Dendritic cell treated with granulocyte-macrophage colony-stimulating factor and Interleukin-4, amounts not matched to agents 40 ng/mL and 50 ng/mL, for 4 days (primary cell): ENCODE results near the gene RALBP1.

ENCODE experiments used
- H3K27ac Mint-ChIP-seq: one replicate; pipeline ENCODE4 v1.8.0; 2022; ENCODE audit warnings: mild to moderate bottlenecking, mixed read lengths
- H3K27me3 Mint-ChIP-seq: one replicate; pipeline ENCODE4 v1.8.0; 2022; ENCODE audit warnings: mild to moderate bottlenecking, mixed read lengths
- H3K36me3 Mint-ChIP-seq: one replicate; pipeline ENCODE4 v1.8.0; 2022; ENCODE audit warnings: low read depth, mixed read lengths
- H3K4me1 Mint-ChIP-seq: one replicate; pipeline ENCODE4 v1.8.0; 2022; ENCODE audit warnings: low read depth, mixed read lengths
- H3K4me3 Mint-ChIP-seq: one replicate; pipeline ENCODE4 v1.8.0; 2022; ENCODE audit warnings: mild to moderate bottlenecking, moderate library complexity, mixed read lengths
- H3K9me3 Mint-ChIP-seq: one replicate; pipeline ENCODE4 v1.8.0; 2022; ENCODE audit warnings: mixed read lengths
- intact Hi-C: fragments of 100-400 bp; cut with micrococcal nuclease; formaldehyde crosslinking; loops from one replicate; pipeline ENCODE4 v1.15.0; 2022

Gene RALBP1

DNA sequence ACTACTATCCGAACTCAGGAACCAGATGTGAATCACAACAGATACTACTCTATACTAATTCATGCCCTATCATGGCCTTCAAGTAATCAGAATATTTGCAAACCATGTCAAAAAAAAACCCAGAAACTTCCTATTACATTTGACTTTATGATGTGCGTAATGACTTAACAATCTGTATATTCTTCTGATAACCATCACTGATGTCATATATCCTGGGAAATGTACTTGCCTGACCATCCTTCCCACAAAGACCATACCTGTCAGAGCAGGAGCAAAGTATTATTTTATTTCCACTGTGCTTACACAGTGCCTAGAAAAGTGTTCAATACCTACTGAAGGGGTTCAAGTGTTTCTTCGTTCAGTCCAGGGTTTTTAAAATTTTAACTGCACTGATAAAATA, 111.5 kb downstream of the RALBP1 start:
- intact Hi-C loops, result no loop called here
- H3K36me3 Mint-ChIP-seq, result peaks cover 88% of the 10 kb centered on the region

More for the DNA sequence above, 111.5 kb downstream of the RALBP1 start:
- Mint-ChIP-seq H3K4me1 (no peaks in the 10 kb centered on the region), H3K9me3 (peaks cover 8% of the 10 kb centered on the region), H3K27ac (no peak overlapping the region), H3K27me3 (no peaks in the 10 kb centered on the region), H3K4me3 (no peak overlapping the region)
